Islet precursor cell (in vitro differentiated cells): ENCODE data around the gene C15orf39.

Experiments used
- DNase-seq: peaks from one replicate; pipeline ENCODE4 v3.0.0-alpha.2; 2018

C15orf39 gene

GRCh38 chr15:75198560-75199356, 2.9 kb upstream of the C15orf39 start:
- no peak for DNase-seq

GRCh38 chr15:75199357-75199940, 2.2 kb upstream of the C15orf39 start:
- no peak for DNase-seq

DNA sequence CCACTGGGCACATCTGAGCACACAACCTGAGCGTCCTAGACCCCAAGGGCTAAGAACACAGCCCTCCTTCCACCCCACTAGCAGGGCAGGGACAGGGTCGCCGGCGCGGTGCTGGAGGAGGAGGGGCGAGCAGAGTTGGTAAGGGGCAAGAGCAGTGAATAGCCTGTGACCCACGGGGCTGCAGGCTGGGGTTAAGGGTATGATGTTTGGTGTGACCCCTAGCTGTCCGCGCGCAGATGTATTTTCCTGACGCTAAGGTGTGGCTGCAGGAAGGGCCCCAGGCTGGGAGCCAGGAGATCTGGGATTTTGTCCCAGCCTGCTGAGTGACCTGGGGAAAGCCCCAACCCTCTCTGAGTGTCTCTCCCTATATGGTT, 1.3 kb upstream of the C15orf39 start:
- peak; percentile 47 for DNase-seq

GRCh38 chr15:75200765-75201615, 692 bp upstream of the C15orf39 start:
- DNase-seq, result peak; percentile 92

DNA sequence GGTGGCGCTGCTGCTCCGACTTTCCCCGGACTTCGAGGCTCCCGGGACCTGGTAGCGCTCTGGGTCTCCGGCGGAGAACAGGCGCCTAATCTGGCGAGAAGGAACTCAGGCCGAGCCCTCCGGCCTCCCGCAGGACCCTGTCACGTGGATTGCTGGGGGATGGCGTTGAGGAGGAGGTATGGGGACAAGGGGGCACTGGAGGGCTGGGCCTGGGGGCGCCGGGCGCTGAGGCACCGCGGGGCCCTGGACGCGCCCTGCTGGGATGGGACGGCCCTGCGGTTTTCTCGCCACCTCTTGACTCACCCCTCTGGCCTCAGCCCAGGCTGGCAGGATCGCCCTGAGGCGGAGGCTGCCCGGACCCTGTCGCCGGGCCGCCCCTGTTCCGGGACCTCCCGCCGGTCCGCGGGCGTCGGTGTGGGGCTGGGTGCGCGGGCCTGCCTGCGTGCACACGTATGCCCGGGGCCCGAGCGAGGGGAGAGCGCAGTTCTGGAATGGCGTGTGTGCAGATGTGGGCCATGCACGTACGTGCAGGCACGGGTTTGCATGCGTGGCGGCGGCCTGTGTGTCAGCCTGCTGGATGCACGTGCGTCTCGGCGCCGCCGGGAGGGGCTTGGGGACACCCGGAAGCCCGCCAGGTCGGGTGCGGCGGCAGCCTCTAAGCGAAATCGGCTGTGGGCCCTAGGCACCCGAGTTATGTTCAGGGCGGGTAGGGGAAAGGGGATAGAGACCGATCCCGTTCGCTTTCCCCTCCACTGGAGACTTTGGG, 752 bp downstream of the C15orf39 start:
- DNase-seq, result peak; percentile 81

DNA sequence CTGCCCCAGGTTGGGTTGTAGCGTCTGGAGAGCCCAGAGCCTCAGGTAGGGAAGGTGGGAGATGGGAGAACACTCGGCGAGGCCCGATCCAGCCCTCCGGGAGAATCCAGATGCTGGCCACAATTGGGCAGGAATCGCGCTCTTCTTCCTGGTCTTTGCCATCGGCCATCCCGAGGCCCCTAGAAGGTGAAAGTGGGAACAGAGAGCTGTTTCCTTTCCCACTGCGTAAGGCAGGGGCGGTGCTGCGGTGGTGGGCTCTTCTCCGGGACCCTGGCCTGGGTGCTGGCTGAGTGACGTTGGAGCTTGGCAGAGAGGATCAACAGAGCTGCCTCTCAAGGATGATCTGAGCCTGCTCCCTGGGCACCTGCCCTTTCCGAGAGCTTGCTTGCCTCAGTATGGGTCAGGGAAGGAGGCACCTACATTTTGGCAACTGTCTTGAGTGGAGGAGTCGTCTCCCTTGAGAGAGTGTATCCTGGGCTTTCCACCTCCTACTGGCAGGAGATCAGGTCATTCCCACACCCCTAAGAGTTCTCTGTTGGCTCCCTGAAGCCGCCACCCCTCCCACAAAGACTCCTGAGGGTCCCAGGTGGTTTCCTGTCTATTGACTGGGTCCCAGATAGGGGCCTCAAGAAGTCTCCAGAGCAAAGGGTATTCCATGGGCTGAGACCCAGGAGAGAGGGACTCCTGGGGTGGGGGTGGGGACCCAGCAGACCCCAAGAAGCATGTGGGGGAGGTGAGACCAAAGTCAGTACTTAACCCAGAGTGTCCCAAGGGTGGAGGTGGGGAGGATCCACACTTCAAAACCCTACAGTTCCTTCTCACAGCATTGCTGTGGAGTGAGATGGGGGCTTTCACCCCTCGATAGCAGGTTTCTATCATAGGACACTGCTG, 1.6 kb downstream of the C15orf39 start:
- no peak for DNase-seq

DNA sequence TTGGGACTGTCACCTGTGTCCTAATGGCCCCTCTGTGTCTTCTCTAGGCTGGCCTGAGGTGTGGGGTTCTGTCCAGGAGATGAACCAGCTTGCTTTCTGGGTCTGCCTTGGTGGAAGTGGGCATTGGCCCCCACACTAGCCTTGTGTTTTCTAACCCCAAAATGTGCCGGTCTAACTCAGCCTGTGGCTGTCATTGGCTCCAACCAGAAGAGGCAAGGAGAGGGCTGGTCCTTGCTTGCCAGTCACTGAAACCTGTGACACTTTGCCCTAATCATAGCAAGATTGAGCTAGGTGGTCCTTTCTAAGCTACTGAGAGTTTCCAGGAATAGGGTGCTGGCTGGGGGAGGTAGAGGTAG, 2.2 kb downstream of the C15orf39 start:
- DNase-seq, result no peak

- peak; percentile 97 for DNase-seq
Observed at GRCh38 chr15:75204340-75205063, 2.8 kb downstream of the C15orf39 start.

DNA sequence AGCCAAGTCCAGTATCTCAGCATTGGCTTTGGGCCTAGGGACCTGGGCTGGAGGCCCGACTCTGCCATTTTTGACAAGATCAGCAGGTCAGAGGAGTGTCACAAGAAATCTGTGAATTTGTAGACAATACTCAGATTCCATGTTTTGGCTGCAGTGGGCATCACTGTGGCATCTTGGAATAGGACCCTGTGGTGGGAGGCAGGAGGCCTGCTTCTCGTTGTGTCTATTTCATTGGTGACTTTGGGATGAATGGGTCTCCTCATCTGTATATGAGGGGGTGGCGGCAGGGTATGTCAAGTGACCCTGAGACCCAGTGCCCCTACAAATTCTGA, 3.3 kb downstream of the C15orf39 start:
- no peak for DNase-seq

DNA sequence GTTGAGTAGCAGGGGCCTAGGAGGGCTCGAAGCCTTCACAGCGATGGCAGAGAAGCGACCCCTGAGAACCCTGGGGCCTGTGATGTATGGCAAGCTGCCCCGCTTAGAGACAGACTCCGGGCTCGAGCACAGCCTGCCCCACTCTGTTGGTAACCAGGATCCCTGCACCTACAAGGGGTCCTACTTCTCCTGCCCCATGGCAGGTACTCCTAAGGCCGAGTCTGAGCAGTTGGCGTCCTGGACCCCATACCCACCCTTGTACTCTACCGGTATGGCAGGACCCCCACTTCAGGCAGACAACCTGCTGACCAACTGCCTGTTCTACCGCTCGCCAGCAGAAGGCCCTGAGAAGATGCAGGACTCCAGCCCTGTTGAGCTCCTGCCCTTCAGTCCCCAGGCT, 4.3 kb downstream of the C15orf39 start:
- no peak for DNase-seq

GRCh38 chr15:75206803-75207617, 5.3 kb downstream of the C15orf39 start:
- DNase-seq, result no peak

DNA sequence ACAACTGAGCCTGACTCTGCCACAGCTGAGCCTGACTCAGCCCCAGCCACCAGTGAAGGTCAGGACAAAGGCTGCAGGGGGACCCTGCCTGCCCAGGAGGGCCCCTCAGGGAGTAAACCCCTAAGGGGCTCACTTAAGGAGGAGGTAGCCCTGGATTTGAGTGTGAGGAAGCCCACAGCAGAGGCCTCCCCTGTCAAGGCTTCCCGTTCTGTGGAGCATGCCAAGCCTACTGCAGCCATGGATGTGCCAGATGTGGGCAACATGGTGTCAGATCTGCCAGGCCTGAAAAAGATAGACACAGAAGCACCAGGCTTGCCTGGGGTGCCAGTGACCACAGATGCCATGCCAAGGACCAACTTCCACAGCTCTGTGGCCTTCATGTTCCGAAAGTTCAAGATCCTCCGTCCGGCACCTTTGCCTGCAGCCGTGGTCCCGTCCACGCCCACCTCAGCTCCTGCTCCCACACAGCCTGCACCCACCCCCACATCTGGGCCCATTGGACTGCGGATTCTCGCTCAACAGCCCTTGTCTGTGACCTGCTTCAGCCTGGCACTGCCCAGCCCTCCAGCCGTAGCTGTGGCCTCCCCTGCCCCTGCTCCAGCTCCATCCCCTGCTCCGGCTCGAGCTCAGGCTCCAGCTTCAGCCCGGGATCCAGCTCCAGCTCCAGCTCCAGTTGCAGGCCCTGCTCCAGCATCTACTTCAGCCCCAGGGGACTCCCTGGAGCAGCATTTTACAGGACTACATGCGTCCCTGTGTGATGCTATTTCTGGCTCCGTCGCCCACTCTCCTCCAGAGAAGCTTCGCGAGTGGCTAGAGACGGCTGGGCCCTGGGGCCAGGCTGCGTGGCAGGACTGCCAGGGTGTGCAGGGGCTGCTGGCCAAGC, 6.2 kb downstream of the C15orf39 start:
- no peak for DNase-seq

DNA sequence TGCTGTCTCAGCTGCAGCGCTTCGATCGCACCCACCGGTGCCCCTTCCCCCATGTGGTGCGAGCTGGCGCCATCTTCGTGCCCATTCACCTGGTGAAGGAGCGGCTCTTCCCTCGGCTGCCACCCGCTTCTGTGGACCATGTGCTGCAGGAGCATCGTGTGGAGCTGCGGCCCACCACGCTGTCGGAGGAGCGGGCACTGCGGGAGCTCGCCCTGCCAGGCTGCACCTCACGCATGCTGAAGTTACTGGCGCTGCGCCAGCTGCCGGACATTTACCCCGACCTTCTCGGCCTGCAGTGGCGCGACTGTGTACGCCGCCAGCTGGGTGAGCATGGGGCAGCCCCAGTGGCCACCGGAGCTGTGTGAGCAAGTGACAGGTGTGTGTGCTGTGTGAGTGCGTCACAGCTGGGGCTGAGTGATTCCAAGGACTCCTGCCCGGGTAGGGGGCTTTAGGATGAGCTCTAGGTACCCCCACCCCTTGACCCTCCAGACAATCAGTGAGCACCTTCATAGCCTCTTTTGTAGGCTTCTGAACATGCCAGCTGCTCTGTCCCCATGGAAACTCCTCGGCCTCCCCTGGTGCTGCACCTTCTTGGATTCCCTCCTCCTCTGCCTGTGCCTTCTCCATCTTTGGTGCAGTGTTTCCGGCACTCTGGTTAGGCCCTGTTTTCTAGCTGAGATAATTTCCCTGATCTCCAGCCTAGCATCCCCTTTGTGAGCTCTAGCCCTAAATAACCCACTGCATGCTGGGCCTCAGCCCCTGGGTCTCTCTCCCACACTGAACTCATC, 7.0 kb downstream of the C15orf39 start:
- DNase-seq, result no peak

DNA sequence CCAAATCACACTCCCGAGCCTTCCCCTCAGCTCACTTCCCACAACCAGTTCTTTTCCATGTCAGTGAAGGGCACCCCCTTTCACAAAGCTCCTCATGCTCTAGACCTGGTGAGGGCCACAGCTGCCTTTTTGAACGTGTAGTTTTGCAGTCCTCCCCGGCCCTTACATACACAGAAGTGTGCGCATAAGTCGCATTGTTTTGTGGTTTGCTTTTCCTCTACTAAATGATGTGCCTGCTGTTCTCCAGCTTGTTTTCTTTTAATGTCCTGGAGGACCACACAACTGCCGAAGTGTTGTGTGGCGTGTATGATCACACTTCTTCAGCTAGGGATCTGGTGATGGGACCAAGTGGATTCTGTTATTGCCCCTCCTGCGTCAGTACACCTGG, 7.6 kb downstream of the C15orf39 start:
- no peak for DNase-seq

DNA sequence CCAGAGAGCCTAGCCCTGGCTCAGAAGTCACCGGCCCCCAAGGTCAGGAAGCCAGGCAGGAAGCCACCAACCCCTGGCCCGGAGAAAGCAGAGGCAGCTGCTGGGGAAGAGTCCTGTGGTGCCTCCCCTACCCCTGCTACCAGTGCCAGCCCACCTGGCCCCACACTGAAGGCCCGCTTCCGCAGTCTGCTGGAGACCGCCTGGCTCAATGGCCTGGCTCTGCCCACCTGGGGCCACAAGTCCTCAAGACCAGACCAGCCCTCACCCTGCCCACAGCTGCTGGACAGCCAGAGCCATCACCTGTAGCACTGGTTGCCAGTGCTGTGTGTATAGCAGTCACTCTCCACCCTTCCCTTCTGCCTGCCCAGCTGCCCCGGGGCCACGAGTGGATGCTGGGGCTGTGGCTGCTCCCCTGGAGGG, 9.1 kb downstream of the C15orf39 start:
- DNase-seq, result no peak

DNA sequence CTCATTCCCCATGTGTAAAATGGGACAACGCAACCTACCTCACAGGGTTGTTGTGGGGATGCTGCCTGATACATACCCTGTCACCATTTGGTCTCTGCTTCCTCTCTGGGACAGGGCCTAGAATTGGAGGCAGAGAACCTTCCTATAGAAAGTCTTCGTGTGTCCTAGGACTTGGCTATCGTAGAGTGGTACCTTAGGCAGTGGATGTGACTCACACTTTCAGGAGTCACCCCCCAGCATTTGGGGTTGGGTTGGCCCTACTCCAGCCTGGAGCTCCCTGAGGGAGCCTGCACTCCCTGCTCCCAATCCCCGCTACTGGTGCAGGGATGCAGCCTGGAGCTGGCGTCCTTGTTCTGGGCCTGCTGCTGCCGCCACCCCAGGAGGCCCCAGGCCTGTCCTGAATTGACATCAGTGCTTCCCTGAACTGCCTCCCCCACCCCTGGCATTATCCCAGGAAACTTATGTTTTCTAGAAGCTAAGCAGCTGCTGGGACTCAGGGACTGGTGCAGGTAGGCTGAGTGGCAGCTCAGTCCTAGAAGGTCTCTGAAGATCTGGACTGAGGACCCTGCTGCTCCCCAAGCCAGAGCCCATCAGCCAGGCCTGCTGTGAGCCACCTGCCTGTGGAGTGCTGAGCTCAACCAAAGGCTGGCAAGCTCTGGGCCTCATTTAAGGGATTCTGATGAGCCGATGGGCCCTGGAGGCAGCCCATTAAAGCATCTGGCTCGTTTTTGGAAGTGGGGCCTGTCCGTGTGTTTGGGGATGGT, 9.9 kb downstream of the C15orf39 start:
- DNase-seq, result no peak

- no peak for DNase-seq
Observed at GRCh38 chr15:75212200-75212858, 10.6 kb downstream of the C15orf39 start.
